Activated T-cell treated with anti-CD3 and anti-CD28 coated beads, Interleukin-2, amount 50 U/mL, for 72 hours (primary cell): Measurements from ENCODE around the gene DDB1. TPM values are rescaled to one million over a fixed set of nuclear protein-coding genes. Genes with fewer than 3 reads are reported as not detected.

ENCODE experiments used
- ATAC-seq, 2 donors: fragments of 150-1000 bp; cut with Tn5 transposase; replicated peaks in 1 of 2; 2 replicates each; pipeline ENCODE4 v1.10.0; 2021; ENCODE audit warnings: moderate library complexity in 2 of 2, mild to moderate bottlenecking in 1 of 2
- DNase-seq, 2 donors: peaks; one replicate each; pipeline ENCODE4 v3.0.0; 2021 to 2022; ENCODE audit warnings: mixed read lengths in 1 of 2
- H3K27ac Mint-ChIP-seq: one replicate; pipeline ENCODE4 v1.8.0; 2022; ENCODE audit warnings: mild to moderate bottlenecking, moderate library complexity, mixed read lengths
- H3K27me3 Mint-ChIP-seq: one replicate; pipeline ENCODE4 v1.8.0; 2022; ENCODE audit warnings: low read depth, mixed read lengths
- H3K36me3 Mint-ChIP-seq, 2 donors: one replicate each; pipeline ENCODE4 v1.8.0; 2022; ENCODE audit warnings: mixed read lengths in 2 of 2, mild to moderate bottlenecking in 1 of 2; ENCODE audit not compliant: insufficient read depth in 2 of 2
- H3K4me1 Mint-ChIP-seq: one replicate; pipeline ENCODE4 v1.8.0; 2022; ENCODE audit warnings: low read depth, mixed read lengths
- H3K4me3 Mint-ChIP-seq, 2 donors: one replicate each; pipeline ENCODE4 v1.8.0; 2022; ENCODE audit warnings: mild to moderate bottlenecking in 2 of 2, mixed read lengths in 2 of 2, moderate library complexity in 2 of 2
- H3K9me3 Mint-ChIP-seq, 2 donors: one replicate each; pipeline ENCODE4 v1.8.0; 2022; ENCODE audit warnings: mixed read lengths in 2 of 2
- total RNA-seq, 2 donors: library from RNA; stranded (reverse); gene quantifications; one replicate each; pipeline ENCODE4 v1.2.3, GENCODE V29; 2022

DDB1 gene
- 100 to 1,000 TPM; 168 to 176 TPM for total RNA-seq

GRCh38 chr11:61332797-61333549 is at the start of gene DDB1, which contains the start of gene TKFC:
TSS of gene DDB1 (minus strand) at chr11:61333105. CDS start at chr11:61332968, 137 bp downstream.
TSS of gene TKFC (plus strand) at chr11:61333228. CDS start at chr11:61334729, 1,501 bp downstream.
- H3K27ac Mint-ChIP-seq = peak within 1 kb of the TSS; percentile 99
- no peaks in the 10 kb centered on the region for H3K27me3 Mint-ChIP-seq
- H3K4me3 Mint-ChIP-seq = peak within 1 kb of the TSS; percentile 95 to 99
- ATAC-seq (peak; percentile 95 to 97), DNase-seq (peak; percentile 99)
- peaks cover 85% of the 10 kb centered on the region for H3K4me1 Mint-ChIP-seq
- H3K36me3 Mint-ChIP-seq = peaks cover 9 to 15% of the 10 kb centered on the region in 2 donors
- no peaks in the 10 kb centered on the region for H3K9me3 Mint-ChIP-seq

- Mint-ChIP-seq H3K9me3 (no peaks in the 10 kb centered on the region), H3K4me1 (no peaks in the 10 kb centered on the region), H3K27me3 (no peaks in the 10 kb centered on the region), H3K36me3 (peaks cover 0 to 3% of the 10 kb centered on the region in 2 donors), H3K4me3 (no peak overlapping the region), H3K27ac (no peak overlapping the region)
- DNase-seq (no peak), ATAC-seq (no peak)
Observed at GRCh38 chr11:61380884-61381283, 48.0 kb upstream of the DDB1 start.

- H3K9me3 Mint-ChIP-seq = no peaks in the 10 kb centered on the region
- H3K4me1 Mint-ChIP-seq = no peaks in the 10 kb centered on the region
- no peak overlapping the region for H3K27ac Mint-ChIP-seq
Observed at GRCh38 chr11:61378713-61379313, 45.9 kb upstream of the DDB1 start.

GRCh38 chr11:61377461-61378160 is 44.7 kb upstream of the DDB1 start:
- Mint-ChIP-seq H3K36me3 (peaks cover 7 to 9% of the 10 kb centered on the region in 2 donors), H3K4me1 (no peaks in the 10 kb centered on the region), H3K27me3 (no peaks in the 10 kb centered on the region), H3K4me3 (no peak overlapping the region), H3K9me3 (no peaks in the 10 kb centered on the region), H3K27ac (no peak overlapping the region)
- ATAC-seq (no peak), DNase-seq (no peak)

More at GRCh38 chr11:61378713-61379313, 45.9 kb upstream of the DDB1 start:
- Mint-ChIP-seq H3K36me3 (peaks cover 6 to 7% of the 10 kb centered on the region in 2 donors), H3K4me3 (no peak overlapping the region), H3K27me3 (no peaks in the 10 kb centered on the region)
- ATAC-seq (no peak), DNase-seq (no peak)

GRCh38 chr11:61375761-61376108 is 42.8 kb upstream of the DDB1 start:
- Mint-ChIP-seq H3K4me1 (no peaks in the 10 kb centered on the region), H3K27me3 (no peaks in the 10 kb centered on the region), H3K4me3 (no peak overlapping the region), H3K27ac (no peak overlapping the region), H3K9me3 (no peaks in the 10 kb centered on the region), H3K36me3 (peaks cover 8 to 15% of the 10 kb centered on the region in 2 donors)
- DNase-seq (no peak), ATAC-seq (no peak)

GRCh38 chr11:61372659-61373420 is 39.9 kb upstream of the DDB1 start:
- Mint-ChIP-seq H3K4me1 (peaks cover 22% of the 10 kb centered on the region), H3K27me3 (no peaks in the 10 kb centered on the region), H3K27ac (no peak overlapping the region), H3K36me3 (peaks cover 13 to 29% of the 10 kb centered on the region in 2 donors), H3K4me3 (no peak overlapping the region), H3K9me3 (no peaks in the 10 kb centered on the region)
- DNase-seq (no peak), ATAC-seq (no peak)

- H3K9me3 Mint-ChIP-seq = no peaks in the 10 kb centered on the region
- DNase-seq = no peak
- no peak overlapping the region for H3K4me3 Mint-ChIP-seq
- ATAC-seq = peak; percentile 67 to 78
- H3K4me1 Mint-ChIP-seq = peaks cover 22% of the 10 kb centered on the region
- no peaks in the 10 kb centered on the region for H3K27me3 Mint-ChIP-seq
- no peak overlapping the region for H3K27ac Mint-ChIP-seq
- peaks cover 12 to 37% of the 10 kb centered on the region in 2 donors for H3K36me3 Mint-ChIP-seq
Observed at GRCh38 chr11:61370349-61371005, 37.6 kb upstream of the DDB1 start.

- ATAC-seq (peak; percentile 25 to 32), DNase-seq (no peak)
- H3K4me3 Mint-ChIP-seq = peak overlapping the region in 1 of 2 donors; percentile 11
- H3K27me3 Mint-ChIP-seq = no peaks in the 10 kb centered on the region
- no peaks in the 10 kb centered on the region for H3K9me3 Mint-ChIP-seq
- peaks cover 22% of the 10 kb centered on the region for H3K4me1 Mint-ChIP-seq
- no peak overlapping the region for H3K27ac Mint-ChIP-seq
- H3K36me3 Mint-ChIP-seq = peaks cover 8 to 32% of the 10 kb centered on the region in 2 donors
Observed at GRCh38 chr11:61369372-61370348, 36.8 kb upstream of the DDB1 start.

GRCh38 chr11:61368646-61369045 is 35.7 kb upstream of the DDB1 start:
- no peak overlapping the region for H3K4me3 Mint-ChIP-seq
- H3K27ac Mint-ChIP-seq = no peak overlapping the region
- H3K4me1 Mint-ChIP-seq = peaks cover 25% of the 10 kb centered on the region
- no peaks in the 10 kb centered on the region for H3K27me3 Mint-ChIP-seq
- ATAC-seq (no peak), DNase-seq (no peak)
- H3K36me3 Mint-ChIP-seq = peaks cover 8 to 30% of the 10 kb centered on the region in 2 donors
- no peaks in the 10 kb centered on the region for H3K9me3 Mint-ChIP-seq

- Mint-ChIP-seq H3K4me3 (no peak overlapping the region), H3K27me3 (no peaks in the 10 kb centered on the region), H3K4me1 (peaks cover 38% of the 10 kb centered on the region), H3K27ac (no peak overlapping the region), H3K36me3 (peaks cover 8 to 29% of the 10 kb centered on the region in 2 donors), H3K9me3 (no peaks in the 10 kb centered on the region)
- DNase-seq = no peak
- ATAC-seq = no peak
Observed at GRCh38 chr11:61367406-61367805, 34.5 kb upstream of the DDB1 start.

GRCh38 chr11:61364012-61364675 is 31.2 kb upstream of the DDB1 start:
- Mint-ChIP-seq H3K4me1 (peaks cover 47% of the 10 kb centered on the region), H3K9me3 (no peaks in the 10 kb centered on the region), H3K27ac (peak overlapping the region; percentile 97), H3K36me3 (peaks cover 9 to 18% of the 10 kb centered on the region in 2 donors), H3K27me3 (no peaks in the 10 kb centered on the region), H3K4me3 (peak overlapping the region; percentile 95 to 97)
- ATAC-seq (no peak), DNase-seq (no peak)
